ENCODE measurements around the gene TRAPPC12.
A peak's percentile ranks its signal among the peaks of the same experiment; 100 is the strongest.
"Not testable (repeated sequence)": the region's sequence is repeated elsewhere in the genome, so short reads cannot be mapped to it uniquely, and the experiment has no call there.

TRAPPC12 gene

GRCh38 chr2:3369340-3370181 lies 9.9 kb upstream of the TRAPPC12 start:
- DNase-seq, result not testable (repeated sequence)

- no peak for DNase-seq
Observed at GRCh38 chr2:3376821-3377220, 2.7 kb upstream of the TRAPPC12 start.

DNA sequence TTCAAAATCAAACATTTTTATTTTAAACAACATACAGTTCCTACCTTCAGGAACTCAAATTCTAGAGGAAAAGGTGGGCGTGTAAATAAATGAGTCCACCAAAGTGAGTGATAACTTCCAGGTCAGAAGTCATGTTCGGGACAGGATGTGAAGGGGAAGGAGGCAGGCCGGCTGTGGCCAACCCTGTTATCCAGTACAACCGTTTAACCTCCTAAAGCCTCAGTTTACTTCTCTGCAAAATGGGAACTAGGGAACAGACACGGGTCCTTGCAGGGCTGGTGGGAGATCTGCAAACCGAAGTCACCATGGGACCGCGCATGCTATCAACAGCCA lies 2.2 kb upstream of the TRAPPC12 start:
- DNase-seq, result no peak

DNA sequence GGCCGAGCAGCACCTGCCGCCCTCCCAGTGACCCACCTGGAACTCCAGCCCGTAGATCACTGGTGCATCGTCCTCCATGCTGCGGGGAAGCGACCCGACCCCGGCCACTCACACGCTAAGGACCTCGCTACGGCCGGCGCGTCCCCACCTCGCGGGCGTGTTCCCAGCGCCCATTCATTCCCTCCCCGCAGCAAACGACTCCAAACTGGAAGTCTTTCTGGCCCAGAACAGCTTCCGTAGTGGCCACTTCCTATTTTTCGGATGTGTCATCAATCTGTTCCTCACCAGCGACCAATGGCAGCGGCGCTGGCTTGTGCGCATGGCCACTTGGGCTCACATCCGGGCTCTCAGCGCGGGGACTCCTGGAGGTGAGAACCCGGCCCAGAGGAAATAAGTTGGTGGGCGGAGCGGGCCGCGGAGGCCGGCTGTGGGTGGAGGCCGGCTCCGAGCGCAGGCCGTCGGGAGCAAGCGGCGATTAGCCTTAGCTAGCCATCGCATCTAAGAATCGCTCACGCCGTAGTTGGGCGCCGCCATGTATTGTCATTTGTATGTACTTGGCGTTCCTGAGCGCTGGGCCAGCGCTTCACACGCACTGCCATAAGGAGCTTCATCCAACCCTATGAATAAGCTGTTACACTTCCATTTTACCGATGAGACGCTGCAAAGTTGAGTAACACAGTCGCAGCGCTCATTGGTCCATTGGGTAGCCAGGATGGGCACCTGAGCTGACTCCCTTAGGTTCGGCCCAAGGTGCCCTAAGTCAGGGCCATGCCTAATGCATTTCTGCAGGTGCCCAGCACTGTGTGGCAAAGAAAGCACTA lies 1.7 kb upstream of the TRAPPC12 start, which contains the start of gene EIPR1:
Gene EIPR1, minus strand, starts transcription at position 207 of the 821 bp plus-strand sequence. Its CDS starts 129 bp downstream, at position 78.
- DNase-seq, result peak; percentile 99

DNA sequence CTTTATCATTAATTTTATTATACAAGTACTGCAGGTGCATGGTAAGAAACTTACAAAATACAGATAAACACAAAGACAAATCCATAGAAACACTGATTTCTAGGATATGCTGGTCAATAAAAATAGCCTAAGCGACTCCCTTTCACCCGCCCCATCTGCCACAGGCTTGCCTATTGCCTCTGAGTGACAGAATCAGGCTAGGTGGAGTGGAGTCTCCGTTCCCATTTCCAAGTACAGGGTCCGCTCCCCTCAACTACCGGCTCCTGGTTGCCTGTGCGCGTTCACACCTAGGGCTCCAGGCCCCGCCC lies 201 bp upstream of the TRAPPC12 start:
- DNase-seq, result no peak

DNA sequence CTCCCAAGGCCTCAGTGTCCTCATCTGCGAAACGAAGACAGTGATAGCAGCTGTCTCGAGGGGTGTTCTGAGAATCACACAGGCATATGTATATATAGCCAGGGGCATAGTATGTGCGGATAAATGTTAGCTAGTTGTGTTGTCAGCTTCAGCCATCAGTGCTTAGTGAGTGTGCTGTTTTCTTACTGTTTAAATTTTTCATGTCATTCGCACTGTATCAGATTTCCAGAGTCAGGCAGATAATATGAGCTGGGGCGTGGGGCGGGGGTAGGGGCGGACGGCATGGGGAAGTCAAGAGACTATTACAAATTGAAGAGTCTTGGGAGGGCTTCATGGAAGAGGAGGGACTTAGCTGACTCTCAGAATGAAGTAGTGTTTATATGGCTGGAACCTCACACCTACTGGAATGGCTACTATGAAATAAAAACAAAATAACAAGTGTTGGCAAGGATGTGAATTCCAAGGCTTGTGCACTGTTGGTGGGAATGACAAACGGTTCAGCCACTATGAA lies 7.0 kb downstream of the TRAPPC12 start:
- no peak for DNase-seq

DNA sequence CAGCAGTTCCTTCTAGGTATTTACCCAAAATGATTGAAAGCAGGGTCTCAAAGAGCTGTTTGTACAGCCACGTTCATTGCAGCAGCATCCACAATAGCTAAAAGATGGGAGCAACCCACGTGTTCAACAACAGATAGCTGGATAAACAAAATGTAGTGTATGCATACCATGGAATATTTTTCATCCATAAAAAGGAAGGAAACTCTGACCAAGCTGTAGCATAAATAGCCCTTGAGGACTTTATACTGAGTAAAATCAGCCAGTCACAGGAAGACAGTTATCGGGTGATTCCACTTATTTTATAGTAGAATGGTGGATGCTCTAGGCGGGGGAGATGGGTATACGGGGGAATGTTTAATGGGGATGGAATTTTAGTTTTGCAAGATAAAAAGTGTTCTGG lies 7.5 kb downstream of the TRAPPC12 start:
- DNase-seq, result no peak

GRCh38 chr2:3387644-3388411 lies 8.3 kb downstream of the TRAPPC12 start:
- DNase-seq, result no peak

- no peak for DNase-seq
Observed at GRCh38 chr2:3388412-3388738, 8.9 kb downstream of the TRAPPC12 start.

DNA sequence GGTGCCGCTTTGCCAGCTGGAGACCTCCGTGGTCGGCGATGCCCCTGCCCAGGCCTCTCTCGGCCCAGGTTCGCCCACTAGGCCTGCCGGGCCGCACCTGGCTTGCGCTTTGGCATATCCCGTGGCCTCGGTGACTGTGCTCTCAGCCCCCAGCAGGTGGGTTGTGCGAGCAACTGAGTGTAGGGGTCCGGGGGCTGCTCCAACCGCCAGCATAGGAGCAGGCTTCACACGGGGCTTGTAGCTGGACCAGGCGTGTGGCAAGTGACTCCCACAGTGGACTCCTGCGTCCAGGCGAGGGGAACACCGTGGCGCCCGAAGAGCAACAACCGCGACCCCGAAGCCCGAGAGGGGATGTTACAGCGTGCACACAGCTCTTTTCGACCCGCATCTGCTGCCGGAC lies 9.7 kb downstream of the TRAPPC12 start:
- DNase-seq, result no peak

DNA sequence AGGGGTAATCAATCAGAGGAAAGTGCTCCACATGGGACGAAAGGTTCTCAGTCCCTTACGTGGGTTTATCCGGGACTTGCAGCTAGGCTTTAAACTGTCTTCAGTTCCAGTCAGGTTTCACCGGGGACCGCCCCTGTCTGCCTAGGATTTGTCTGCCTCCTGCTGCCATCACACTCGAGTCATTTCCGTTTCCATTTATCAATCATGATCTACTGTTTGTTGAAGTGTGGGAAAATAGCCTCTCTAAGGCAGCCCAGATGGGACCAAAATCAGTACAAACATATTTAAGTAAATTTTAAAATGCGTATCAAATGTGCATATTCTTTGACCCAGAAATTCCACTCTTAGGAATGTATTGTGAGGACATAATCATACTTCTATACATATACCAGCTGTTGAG lies 10.5 kb downstream of the TRAPPC12 start:
- DNase-seq, result no peak

- DNase-seq, result no peak
Observed at GRCh38 chr2:3392216-3392615, 12.7 kb downstream of the TRAPPC12 start.

GRCh38 chr2:3396920-3397559 lies 17.5 kb downstream of the TRAPPC12 start:
- DNase-seq, result no peak

DNA sequence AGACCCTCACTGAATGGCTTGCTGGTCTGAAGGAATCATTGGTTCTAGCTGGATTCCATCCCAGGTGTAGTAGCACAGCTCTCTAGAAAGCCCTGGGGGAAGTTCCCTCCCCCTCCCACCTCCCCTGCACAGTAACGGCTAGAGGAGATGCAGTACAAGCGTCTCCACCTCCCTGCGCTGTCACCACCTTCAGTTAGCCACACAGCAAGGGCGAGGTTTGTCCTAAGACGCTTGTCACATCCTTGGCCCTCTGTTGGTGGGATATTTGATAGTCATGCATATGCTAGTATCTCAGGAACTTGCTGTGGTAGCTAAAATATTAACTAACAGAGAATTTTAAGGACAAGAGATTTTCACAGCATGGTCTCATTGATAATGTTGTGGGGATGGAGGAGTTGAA lies 19.4 kb downstream of the TRAPPC12 start:
- no peak for DNase-seq

- DNase-seq, result no peak
Observed at GRCh38 chr2:3399381-3399780, 19.9 kb downstream of the TRAPPC12 start.

DNA sequence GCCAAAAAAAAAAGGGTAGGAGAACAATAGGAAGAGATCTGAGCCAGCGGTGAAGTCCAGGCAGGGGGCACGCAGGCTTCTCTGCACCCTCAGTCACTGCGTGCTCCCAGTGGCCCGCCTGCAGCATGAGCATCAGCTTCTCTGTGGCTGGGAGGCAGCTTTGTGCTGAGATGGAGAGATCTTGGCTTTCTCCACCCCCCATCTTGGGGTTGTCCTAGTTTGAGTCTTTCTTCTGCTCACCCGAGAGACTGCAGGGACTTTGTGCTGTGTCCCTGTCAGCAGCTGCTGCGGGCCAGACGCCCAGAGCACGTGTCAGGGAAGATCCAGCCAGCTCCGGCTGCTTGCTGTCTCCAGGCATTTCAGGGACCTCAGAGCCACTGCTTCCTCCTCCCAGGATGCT lies 20.3 kb downstream of the TRAPPC12 start:
- DNase-seq, result peak; percentile 70

- no peak for DNase-seq
Observed at GRCh38 chr2:3403587-3404334, 24.3 kb downstream of the TRAPPC12 start.

DNA sequence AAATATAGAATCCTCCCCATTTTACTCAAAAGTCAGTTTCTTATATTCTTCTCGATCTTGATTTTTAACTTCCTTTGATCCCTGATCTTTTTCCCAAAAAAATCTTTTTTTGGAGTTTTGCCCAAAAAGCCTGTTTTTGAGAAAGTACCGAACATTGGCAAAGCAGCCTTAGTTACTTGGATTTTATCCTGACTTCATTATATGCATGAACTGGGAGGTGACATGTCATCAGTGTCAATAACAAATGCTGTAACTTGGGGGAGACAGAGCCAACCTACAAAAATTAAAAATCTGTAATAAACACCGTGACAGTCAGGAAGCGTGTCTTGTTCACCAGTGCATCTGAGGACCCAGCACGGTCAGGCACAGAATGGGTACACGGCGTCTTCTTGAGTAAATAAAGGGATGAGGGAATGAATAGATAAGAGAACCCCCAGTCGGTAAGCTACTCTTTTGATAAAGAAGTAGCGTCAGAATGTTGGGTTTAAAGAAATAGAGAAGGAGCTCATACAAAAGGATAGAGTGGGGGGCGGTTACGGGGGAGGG lies 24.9 kb downstream of the TRAPPC12 start:
- DNase-seq, result no peak

GRCh38 chr2:3405307-3405706 lies 25.8 kb downstream of the TRAPPC12 start:
- no peak for DNase-seq

DNA sequence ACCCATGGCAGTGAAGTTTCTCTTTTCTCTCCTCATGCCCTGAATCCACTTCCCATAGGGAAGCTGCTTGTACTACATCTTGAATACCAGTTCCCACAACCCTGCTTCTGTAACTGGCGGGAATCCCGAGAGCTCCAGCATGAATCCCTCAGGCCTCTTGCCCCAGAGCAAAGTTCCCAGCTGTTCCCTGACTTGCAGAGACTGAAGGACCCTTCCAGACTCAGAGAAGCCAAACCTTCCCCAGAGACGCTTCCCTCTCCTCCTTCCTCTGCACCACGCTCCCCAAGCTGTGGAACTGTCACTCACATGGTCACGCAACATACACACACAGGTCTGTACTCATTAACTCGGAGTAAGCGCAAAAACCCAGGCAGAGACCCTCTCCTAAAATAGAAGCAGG lies 26.4 kb downstream of the TRAPPC12 start:
- DNase-seq, result no peak

GRCh38 chr2:3406501-3406900 lies 27.0 kb downstream of the TRAPPC12 start:
- DNase-seq, result no peak

GRCh38 chr2:3408781-3409180 lies 29.3 kb downstream of the TRAPPC12 start:
- no peak for DNase-seq

Data from femur (tissue), 1 donor.